K562 (cell line): ENCODE data around the gene HCST. TPM values are rescaled to one million over a fixed set of nuclear protein-coding genes. Genes with fewer than 3 reads are reported as not detected.
A peak's percentile ranks its signal among the peaks of the same experiment; 100 is the strongest.

Source experiments
- CBFB ChIP-seq: sonication (generic); formaldehyde crosslinking; IDR thresholded peaks from 2 replicates; pipeline ENCODE4 v1.4.0; 2020; ENCODE audit warnings: mild to moderate bottlenecking, missing genetic modification reagents
- CBX1 ChIP-seq: sonication (generic); IDR thresholded peaks from 2 replicates; pipeline ENCODE4 v1.6.1; 2016; ENCODE audit warnings: antibody characterized with exemption, low read depth, mild to moderate bottlenecking
- E2F6 ChIP-seq, 2 experiments: IDR thresholded peaks; 2 replicates each; pipeline ENCODE4 v1.6.1; 2011; ENCODE audit warnings: borderline replicate concordance in 1 of 2, control low read depth in 1 of 2, low read depth in 1 of 2, low read length in 1 of 2, mild to moderate bottlenecking in 1 of 2, mixed read lengths in 1 of 2, moderate library complexity in 1 of 2; ENCODE audit not compliant: insufficient read depth in 1 of 2, insufficient read length in 1 of 2, poor library complexity in 1 of 2, severe bottlenecking in 1 of 2; ENCODE audit errors: extremely low read depth in 1 of 2
- EGR1 ChIP-seq: fragments of 450-650 bp; conservative IDR thresholded peaks from 2 replicates; pipeline ENCODE4 v1.6.1; 2017; ENCODE audit warnings: mild to moderate bottlenecking
- FOXM1 ChIP-seq, 2 experiments: fragments of 450-650 bp in 1 of 2; sonication (generic) in 1 of 2; formaldehyde crosslinking in 1 of 2; IDR thresholded peaks; 2 replicates each; pipeline versions ENCODE4 v1.6.1 to v1.9.0; 2017 to 2022; ENCODE audit warnings: low read depth in 2 of 2, mild to moderate bottlenecking in 2 of 2, missing genetic modification reagents in 1 of 2, moderate library complexity in 1 of 2
- L3MBTL2 ChIP-seq: fragments of 450-650 bp; IDR thresholded peaks from 2 replicates; pipeline ENCODE4 v1.6.1; 2016; ENCODE audit warnings: mild to moderate bottlenecking, moderate library complexity
- LCOR ChIP-seq: sonication (generic); formaldehyde crosslinking; IDR thresholded peaks from 2 replicates; pipeline ENCODE4 v1.8.0; 2022; ENCODE audit warnings: mild to moderate bottlenecking, missing genetic modification reagents
- MAFG ChIP-seq: fragments of 450-650 bp; conservative IDR thresholded peaks from 2 replicates; pipeline ENCODE4 v1.6.1; 2016; ENCODE audit warnings: missing genetic modification characterization, missing compliant biosample characterization
- MAX ChIP-seq: sonication (generic); formaldehyde crosslinking; IDR thresholded peaks from 2 replicates; pipeline ENCODE4 v1.9.0; 2022; ENCODE audit warnings: mild to moderate bottlenecking, missing genetic modification reagents
- MTA3 ChIP-seq: fragments of 450-650 bp; formaldehyde crosslinking; IDR thresholded peaks from 2 replicates; pipeline ENCODE4 v1.6.1; 2017; ENCODE audit warnings: mild to moderate bottlenecking, borderline replicate concordance
- NEUROD1 ChIP-seq: fragments of 150-350 bp; IDR thresholded peaks from 2 replicates; pipeline ENCODE4 v1.6.1; 2014; ENCODE audit warnings: borderline replicate concordance, low read length, low read depth; ENCODE audit not compliant: partially characterized antibody
- PRDM10 ChIP-seq: fragments of 450-650 bp; IDR thresholded peaks from 2 replicates; pipeline ENCODE4 v1.6.1; 2018; ENCODE audit not compliant: partially characterized antibody
- RBM14 ChIP-seq: fragments of 200-400 bp; formaldehyde crosslinking; IDR thresholded peaks from 2 replicates; pipeline ENCODE4 v1.6.1; 2018; ENCODE audit warnings: low read depth, mild to moderate bottlenecking, low read length, moderate library complexity, borderline replicate concordance; ENCODE audit not compliant: insufficient read depth
- SETDB1 ChIP-seq: IDR thresholded peaks from one replicate; pipeline ENCODE4 v1.6.1; 2012; ENCODE audit warnings: low read length, control low read depth, inconsistent platforms
- ZKSCAN8 ChIP-seq: fragments of 200-800 bp; sonication (Bioruptor generic); IDR thresholded peaks from 2 replicates; pipeline ENCODE4 v1.6.1; 2016; ENCODE audit warnings: missing genetic modification characterization, missing compliant biosample characterization
- ZNF324 ChIP-seq: fragments of 250-450 bp; sonication (Bioruptor Pico); IDR thresholded peaks from 2 replicates; pipeline ENCODE4 v1.4.0; 2020; ENCODE audit warnings: mild to moderate bottlenecking
- ZNF592 ChIP-seq: fragments of 450-650 bp; IDR thresholded peaks from 2 replicates; pipeline ENCODE4 v1.6.1; 2017; ENCODE audit warnings: antibody characterized with exemption, mild to moderate bottlenecking
- polyA plus RNA-seq, 8 experiments: library from polyadenylated mRNA; depleted of rRNA in 4 of 8; stranded (reverse) in 5 of 8; unstranded in 3 of 8; fragments of >200 nt; fragmentation: Nextera tagmentation in 2 of 8; fragmentation: Illumina TruSeq in 1 of 8; extraction: Ambion mirVana in 2 of 8; extraction: Trizol in 1 of 8; gene quantifications; 2 replicates each; pipeline versions ENCODE4 v1.2.1 to v1.2.3, GENCODE V29; 2011 to 2014; ENCODE audit warnings: inconsistent platforms in 1 of 8, missing spikeins in 1 of 8
- total RNA-seq, 7 experiments: library from RNA; depleted of rRNA in 6 of 7; stranded (reverse); fragments of >200 nt in 6 of 7; fragmentation: Illumina TruSeq in 2 of 7; extraction: Trizol in 2 of 7; gene quantifications; 2 replicates each; pipeline versions ENCODE4 v1.2.1 to v1.2.3, GENCODE V29; 2011 to 2021; ENCODE audit warnings: low replicate concordance in 1 of 7

The HCST gene
- total and polyA plus RNA-seq, 9 of the 15 experiments (the other 6 are each of a cell fraction or from before 2014, with no cell fraction given), result 0.29 to 1.9 (median 0.95) TPM; not detected in 2

GRCh38 chr19:35903550-35904179 is 1.3 kb downstream of the HCST start (continued):
- TF ChIP-seq PRDM10, result peak; percentile 14
- peak; percentile 10 for TF ChIP-seq NEUROD1
- TF ChIP-seq EGR1, result peak; percentile 99
- TF ChIP-seq L3MBTL2, result peak; percentile 91
- no peak for TF ChIP-seq ZKSCAN8 (CRISPR knock-in tag)
- TF ChIP-seq CBFB (CRISPR knock-in tag), result peak; percentile 76
- 0 out of 2 replicates have a peak, but pooled peaks have one; percentile 29 for TF ChIP-seq LCOR (CRISPR knock-in tag)
- TF ChIP-seq CBX1, result 0 out of 2 replicates have a peak, but pooled peaks have one; percentile 33
- 0 out of 2 replicates have a peak, but pooled peaks have one; percentile 51 for TF ChIP-seq MTA3
- no peak for TF ChIP-seq FOXM1 (IDR thresholded peaks at IDR 0.05; ENCODE audit: low read depth)
- no peak for TF ChIP-seq FOXM1 (CRISPR knock-in tag; IDR thresholded peaks at IDR 0.05; ENCODE audit: low read depth)
- no peak for TF ChIP-seq ZNF324 (CRISPR knock-in tag)
- peak; percentile 60; the same call in 1 of the 2 replicates for TF ChIP-seq ZNF592
- TF ChIP-seq MAX (CRISPR knock-in tag), result peak; percentile 98
- no peak for TF ChIP-seq RBM14
- TF ChIP-seq MAFG (tag), result no peak
- no peak for TF ChIP-seq SETDB1
- TF ChIP-seq E2F6 (IDR thresholded peaks at IDR 0.05; ENCODE audit: borderline replicate concordance in 1 of 2, extremely low read depth in 1 of 2, insufficient read depth in 1 of 2, insufficient read length in 1 of 2, low read depth in 1 of 2, low read length in 1 of 2, poor library complexity in 1 of 2, severe bottlenecking in 1 of 2), result peak; percentile 75 to 95
